HTR-8/SVneo (cell line): ENCODE data around the gene GALNT18.

Source experiments
- DNase-seq: peaks from one replicate; pipeline ENCODE4 v3.0.0; 2011; ENCODE audit warnings: low spot score, mixed read lengths; ENCODE audit not compliant: insufficient read length
- FAIRE-seq: peaks from 2 replicates; lab custom pipeline; 2011; peaks lifted over from hg19 to GRCh38; lab: Jason Lieb, UNC

Gene GALNT18

GRCh38 chr11:11301212-11301611 is 320.6 kb downstream of the GALNT18 start:
- no peak for DNase-seq
- no peak for FAIRE-seq

GRCh38 chr11:11297578-11297977 is 324.2 kb downstream of the GALNT18 start:
- DNase-seq, result no peak
- FAIRE-seq, result no peak

- no peak for DNase-seq
- no peak for FAIRE-seq
Observed at GRCh38 chr11:11296434-11296833, 325.4 kb downstream of the GALNT18 start.

- no peak for FAIRE-seq
- no peak for DNase-seq
Observed at GRCh38 chr11:11294551-11294855, 327.3 kb downstream of the GALNT18 start.

- FAIRE-seq, result no peak
- DNase-seq, result no peak
Observed at GRCh38 chr11:11293798-11294550, 327.8 kb downstream of the GALNT18 start.

GRCh38 chr11:11292839-11293238 is 329.0 kb downstream of the GALNT18 start:
- DNase-seq (no peak), FAIRE-seq (no peak)

- FAIRE-seq, result no peak
Observed at GRCh38 chr11:11291041-11292015, 330.5 kb downstream of the GALNT18 start.

GRCh38 chr11:11290354-11290753 is 331.5 kb downstream of the GALNT18 start:
- DNase-seq, result no peak
- FAIRE-seq, result no peak

More at GRCh38 chr11:11291041-11292015, 330.5 kb downstream of the GALNT18 start:
- DNase-seq, result no peak

GRCh38 chr11:11289669-11290068 is 332.1 kb downstream of the GALNT18 start:
- DNase-seq (no peak), FAIRE-seq (no peak)

- FAIRE-seq, result no peak
- no peak for DNase-seq
Observed at GRCh38 chr11:11288972-11289616, 332.7 kb downstream of the GALNT18 start.

- DNase-seq (no peak), FAIRE-seq (no peak)
Observed at GRCh38 chr11:11284481-11284880, 337.3 kb downstream of the GALNT18 start.

- FAIRE-seq, result no peak
Observed at GRCh38 chr11:11281626-11282025, 340.2 kb downstream of the GALNT18 start.

GRCh38 chr11:11280826-11281225 is 341.0 kb downstream of the GALNT18 start:
- no peak for DNase-seq
- FAIRE-seq, result no peak

More at GRCh38 chr11:11281626-11282025, 340.2 kb downstream of the GALNT18 start:
- DNase-seq, result no peak

- no peak for FAIRE-seq
- no peak for DNase-seq
Observed at GRCh38 chr11:11279956-11280689, 341.7 kb downstream of the GALNT18 start.

- no peak for FAIRE-seq
- DNase-seq, result no peak
Observed at GRCh38 chr11:11272254-11272653, 349.6 kb downstream of the GALNT18 start.

GRCh38 chr11:11270236-11270775 is 351.5 kb downstream of the GALNT18 start:
- FAIRE-seq (no peak), DNase-seq (no peak)

GRCh38 chr11:11268706-11269105 is 353.1 kb downstream of the GALNT18 start:
- DNase-seq (no peak), FAIRE-seq (no peak)

- DNase-seq, result no peak
- FAIRE-seq, result no peak
Observed at GRCh38 chr11:11268119-11268518, 353.7 kb downstream of the GALNT18 start.

- no peak for FAIRE-seq
Observed at GRCh38 chr11:11267312-11267711, 354.5 kb downstream of the GALNT18 start.

More at GRCh38 chr11:11267312-11267711, 354.5 kb downstream of the GALNT18 start:
- DNase-seq, result no peak
